Activated CD8-positive, alpha-beta memory T cell treated with anti-CD3 and anti-CD28 coated beads, Interleukin-2, amount 10 ng/mL, durations not matched to agents 7 days and 5 days (primary cell): ENCODE measurements around the gene SLC1A5. TPM values are rescaled to one million over a fixed set of nuclear protein-coding genes. Genes with fewer than 3 reads are reported as not detected.
"Not testable (repeated sequence)": the region's sequence is repeated elsewhere in the genome, so short reads cannot be mapped to it uniquely, and the experiment has no call there.

ENCODE experiments used
- ATAC-seq: fragments of 150-1000 bp; cut with Tn5 transposase; one replicate; pipeline ENCODE4 v1.10.0; 2021; ENCODE audit warnings: moderate library complexity
- CTCF ChIA-PET: fragments of 350-600 bp; sonication (Branson Sonifier 250); formaldehyde crosslinking; loops from one replicate; lab custom pipeline; 2021; ENCODE audit warnings: antibody characterized with exemption; lab: Charles Lee
- DNase-seq: peaks from one replicate; pipeline ENCODE4 v3.0.0-alpha.2; 2020
- H3K27ac Mint-ChIP-seq: one replicate; pipeline ENCODE4 v1.8.0; 2021; ENCODE audit warnings: mild to moderate bottlenecking, mixed read lengths
- H3K27me3 Mint-ChIP-seq: one replicate; pipeline ENCODE4 v1.8.0; 2021; ENCODE audit warnings: mixed read lengths
- H3K36me3 Mint-ChIP-seq: one replicate; pipeline ENCODE4 v1.8.0; 2021; ENCODE audit warnings: mild to moderate bottlenecking, mixed read lengths
- H3K4me1 Mint-ChIP-seq: one replicate; pipeline ENCODE4 v1.8.0; 2021; ENCODE audit warnings: mixed read lengths
- H3K4me3 Mint-ChIP-seq: one replicate; pipeline ENCODE4 v1.8.0; 2021; ENCODE audit warnings: mild to moderate bottlenecking, moderate library complexity, mixed read lengths
- H3K9me3 Mint-ChIP-seq: one replicate; pipeline ENCODE4 v1.8.0; 2022; ENCODE audit warnings: low read depth, mixed read lengths
- total RNA-seq, 2 experiments: library from RNA; stranded (reverse); gene quantifications; one replicate each; pipeline ENCODE4 v1.2.3, GENCODE V29; 2021

The SLC1A5 gene
- total RNA-seq = 100 to 1,000 TPM; 196 to 259 TPM

DNA sequence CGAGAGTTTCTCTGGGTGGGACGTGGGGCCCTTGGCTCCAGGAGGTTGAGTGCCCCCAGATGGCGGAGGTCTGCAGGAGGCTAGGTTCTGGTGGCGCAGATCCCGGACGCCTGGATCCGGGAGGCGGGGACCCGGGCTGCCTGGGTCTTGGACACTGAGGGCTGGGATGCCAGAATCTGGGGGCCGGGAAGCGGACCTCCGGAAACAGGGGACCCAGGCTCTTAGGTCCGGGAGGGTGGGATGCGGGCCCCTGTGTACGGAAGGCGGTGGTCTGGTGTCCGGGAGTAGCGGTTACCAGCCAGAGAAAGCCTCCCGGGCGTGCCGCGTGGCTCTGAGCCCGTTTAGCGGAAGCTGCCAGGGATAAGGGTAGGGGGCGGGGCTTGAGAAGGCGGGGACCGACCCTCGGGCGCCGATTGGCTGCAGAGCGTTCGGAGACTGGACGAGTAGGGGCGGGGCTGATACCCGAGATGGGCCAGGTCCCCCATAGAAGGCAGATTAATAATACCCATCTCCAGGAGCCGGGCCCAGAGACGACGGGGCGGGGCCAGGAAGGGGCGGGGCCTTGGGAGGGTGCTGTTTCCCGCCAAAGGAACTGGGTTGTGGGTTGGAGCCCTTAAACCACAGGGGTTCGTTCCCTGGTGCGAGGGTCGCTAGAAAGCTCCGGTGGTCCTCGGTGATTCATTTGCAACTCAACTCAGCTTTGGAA lies at the start of gene SLC1A5:
Gene SLC1A5, minus strand, starts transcription at position 333 of the 706 bp plus-strand sequence. CDS start 629 bp downstream, outside the sequence.
- H3K4me1 Mint-ChIP-seq = peaks cover 49% of the 10 kb centered on the region
- no peaks in the 10 kb centered on the region for H3K9me3 Mint-ChIP-seq
- H3K36me3 Mint-ChIP-seq = peaks cover 34% of the 10 kb centered on the region
- ATAC-seq (peak; percentile 72), DNase-seq (peak; percentile 99)
- peak within 1 kb of the TSS; percentile 97 for H3K27ac Mint-ChIP-seq
- H3K27me3 Mint-ChIP-seq = no peaks in the 10 kb centered on the region
- peak within 1 kb of the TSS; percentile 90 for H3K4me3 Mint-ChIP-seq
- CTCF ChIA-PET = interaction anchor here (0.9 to 7.2 kb wide), 10 partner anchors 11 to 161 kb away, joined by 3 to 77 read pairs (median 6); no protein-coding TSS in a partner anchor

GRCh38 chr19:46838160-46838559 lies 49.8 kb upstream of the SLC1A5 start:
- peaks cover 3% of the 10 kb centered on the region for H3K4me1 Mint-ChIP-seq
- no peak overlapping the region for H3K27ac Mint-ChIP-seq
- no peaks in the 10 kb centered on the region for H3K9me3 Mint-ChIP-seq
- no peak overlapping the region for H3K4me3 Mint-ChIP-seq
- DNase-seq (no peak), ATAC-seq (no peak)
- CTCF ChIA-PET = interaction anchor here (1.5 to 8.9 kb wide), 3 partner anchors 14 to 153 kb away, joined by 3 to 203 read pairs (median 7); no protein-coding TSS in a partner anchor
- peaks cover 13% of the 10 kb centered on the region for H3K36me3 Mint-ChIP-seq
- no peaks in the 10 kb centered on the region for H3K27me3 Mint-ChIP-seq

- Mint-ChIP-seq H3K36me3 (peaks cover 9% of the 10 kb centered on the region), H3K4me3 (no peak overlapping the region), H3K9me3 (no peaks in the 10 kb centered on the region), H3K27me3 (no peaks in the 10 kb centered on the region), H3K27ac (no peak overlapping the region), H3K4me1 (no peaks in the 10 kb centered on the region)
- CTCF ChIA-PET = interaction anchor here (0.7 to 8.9 kb wide), 3 partner anchors 68 to 156 kb away, joined by 4 to 203 read pairs (median 6); no protein-coding TSS in a partner anchor
- ATAC-seq (no peak), DNase-seq (no peak)
Measured at GRCh38 chr19:46834984-46835383, 46.6 kb upstream of the SLC1A5 start.

- Mint-ChIP-seq H3K36me3 (peaks cover 8% of the 10 kb centered on the region), H3K27ac (no peak overlapping the region), H3K4me3 (no peak overlapping the region), H3K9me3 (no peaks in the 10 kb centered on the region), H3K27me3 (no peaks in the 10 kb centered on the region), H3K4me1 (peaks cover 1% of the 10 kb centered on the region)
- no peak for DNase-seq
- CTCF ChIA-PET = interaction anchor here (0.7 to 8.9 kb wide), 3 partner anchors 67 to 156 kb away, joined by 4 to 203 read pairs (median 6); no protein-coding TSS in a partner anchor
- no peak for ATAC-seq
Measured at GRCh38 chr19:46834121-46834520, 45.7 kb upstream of the SLC1A5 start.

- H3K27me3 Mint-ChIP-seq = no peaks in the 10 kb centered on the region
- peaks cover 1% of the 10 kb centered on the region for H3K36me3 Mint-ChIP-seq
- no peak overlapping the region for H3K27ac Mint-ChIP-seq
- DNase-seq = no peak
- no peak for ATAC-seq
- H3K4me1 Mint-ChIP-seq = peaks cover 4% of the 10 kb centered on the region
- H3K4me3 Mint-ChIP-seq = no peak overlapping the region
- H3K9me3 Mint-ChIP-seq = no peaks in the 10 kb centered on the region
- CTCF ChIA-PET = interaction anchor here (0.7 to 5.8 kb wide), 7 partner anchors 10 to 1315 kb away, joined by 3 to 23 read pairs (median 11); no protein-coding TSS in a partner anchor
Measured at GRCh38 chr19:46830864-46831263, 42.5 kb upstream of the SLC1A5 start.

GRCh38 chr19:46828484-46828883 lies 40.1 kb upstream of the SLC1A5 start:
- ATAC-seq = no peak
- peaks cover 23% of the 10 kb centered on the region for H3K4me1 Mint-ChIP-seq
- H3K4me3 Mint-ChIP-seq = no peak overlapping the region
- CTCF ChIA-PET = interaction anchor here (0.8 to 5.8 kb wide), 6 partner anchors 12 to 75 kb away, joined by 3 to 30 read pairs (median 18); no protein-coding TSS in a partner anchor
- peak; percentile 55 for DNase-seq
- H3K27ac Mint-ChIP-seq = no peak overlapping the region
- no peaks in the 10 kb centered on the region for H3K9me3 Mint-ChIP-seq
- H3K27me3 Mint-ChIP-seq = no peaks in the 10 kb centered on the region
- H3K36me3 Mint-ChIP-seq = no peaks in the 10 kb centered on the region

GRCh38 chr19:46825731-46826055 lies 37.3 kb upstream of the SLC1A5 start:
- Mint-ChIP-seq H3K36me3 (no peaks in the 10 kb centered on the region), H3K4me3 (no peak overlapping the region), H3K9me3 (no peaks in the 10 kb centered on the region), H3K27ac (peak overlapping the region; percentile 82), H3K27me3 (no peaks in the 10 kb centered on the region), H3K4me1 (peaks cover 43% of the 10 kb centered on the region)
- CTCF ChIA-PET = interaction anchor here (1.4 to 8.9 kb wide), 7 partner anchors 15 to 77 kb away, joined by 6 to 77 read pairs (median 18); partner anchors contain the start of gene SLC1A5
- ATAC-seq (no peak), DNase-seq (no peak)

- no peaks in the 10 kb centered on the region for H3K27me3 Mint-ChIP-seq
- peaks cover 49% of the 10 kb centered on the region for H3K4me1 Mint-ChIP-seq
- no peaks in the 10 kb centered on the region for H3K9me3 Mint-ChIP-seq
- CTCF ChIA-PET = interaction anchor here (0.5 to 8.9 kb wide), 16 partner anchors 10 to 299 kb away, joined by 3 to 77 read pairs (median 4); partner anchors contain the start of gene SLC1A5
- peak overlapping the region; percentile 82 for H3K27ac Mint-ChIP-seq
- no peaks in the 10 kb centered on the region for H3K36me3 Mint-ChIP-seq
- peak overlapping the region; percentile 22 for H3K4me3 Mint-ChIP-seq
- ATAC-seq = peak; percentile 54
- DNase-seq = peak; percentile 57
Measured at GRCh38 chr19:46824890-46825730, 36.7 kb upstream of the SLC1A5 start.

- H3K4me1 Mint-ChIP-seq = peaks cover 57% of the 10 kb centered on the region
- CTCF ChIA-PET = interaction anchor here (0.6 to 8.9 kb wide), 10 partner anchors 11 to 294 kb away, joined by 3 to 77 read pairs (median 14); partner anchors contain the start of genes AP2S1 and SLC1A5
- no peaks in the 10 kb centered on the region for H3K36me3 Mint-ChIP-seq
- no peak overlapping the region for H3K4me3 Mint-ChIP-seq
- no peaks in the 10 kb centered on the region for H3K9me3 Mint-ChIP-seq
- H3K27me3 Mint-ChIP-seq = no peaks in the 10 kb centered on the region
- ATAC-seq (no peak), DNase-seq (no peak)
- H3K27ac Mint-ChIP-seq = no peak overlapping the region
Measured at GRCh38 chr19:46823049-46823448, 34.7 kb upstream of the SLC1A5 start.

DNA sequence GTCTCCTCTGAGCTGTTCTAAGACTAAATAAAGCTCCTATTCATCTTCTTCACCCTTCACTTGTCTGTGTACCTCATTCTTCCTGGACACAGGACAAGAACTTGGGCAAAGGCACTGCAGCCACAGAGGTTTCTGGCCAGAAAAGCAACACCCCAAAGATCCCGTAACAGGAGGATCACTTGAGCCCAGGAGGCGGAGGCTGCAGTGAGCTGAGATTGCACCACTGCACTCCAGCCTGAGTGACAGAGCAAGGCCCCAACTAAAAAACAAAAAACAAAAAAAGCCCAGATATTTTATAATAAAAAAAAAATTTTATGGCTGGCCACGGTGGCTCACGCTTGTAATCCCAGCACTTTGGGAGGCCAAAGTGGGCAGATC lies 34.0 kb upstream of the SLC1A5 start:
- DNase-seq, H3K4me3 Mint-ChIP-seq, H3K9me3 Mint-ChIP-seq, H3K36me3 Mint-ChIP-seq, H3K27me3 Mint-ChIP-seq, ATAC-seq: not testable (repeated sequence)
- peaks cover 57% of the 10 kb centered on the region for H3K4me1 Mint-ChIP-seq
- peak overlapping the region; percentile 83 for H3K27ac Mint-ChIP-seq
- CTCF ChIA-PET = interaction anchor here (1.1 to 8.9 kb wide), 11 partner anchors 11 to 293 kb away, joined by 3 to 77 read pairs (median 11); partner anchors contain the start of genes AP2S1 and SLC1A5

DNA sequence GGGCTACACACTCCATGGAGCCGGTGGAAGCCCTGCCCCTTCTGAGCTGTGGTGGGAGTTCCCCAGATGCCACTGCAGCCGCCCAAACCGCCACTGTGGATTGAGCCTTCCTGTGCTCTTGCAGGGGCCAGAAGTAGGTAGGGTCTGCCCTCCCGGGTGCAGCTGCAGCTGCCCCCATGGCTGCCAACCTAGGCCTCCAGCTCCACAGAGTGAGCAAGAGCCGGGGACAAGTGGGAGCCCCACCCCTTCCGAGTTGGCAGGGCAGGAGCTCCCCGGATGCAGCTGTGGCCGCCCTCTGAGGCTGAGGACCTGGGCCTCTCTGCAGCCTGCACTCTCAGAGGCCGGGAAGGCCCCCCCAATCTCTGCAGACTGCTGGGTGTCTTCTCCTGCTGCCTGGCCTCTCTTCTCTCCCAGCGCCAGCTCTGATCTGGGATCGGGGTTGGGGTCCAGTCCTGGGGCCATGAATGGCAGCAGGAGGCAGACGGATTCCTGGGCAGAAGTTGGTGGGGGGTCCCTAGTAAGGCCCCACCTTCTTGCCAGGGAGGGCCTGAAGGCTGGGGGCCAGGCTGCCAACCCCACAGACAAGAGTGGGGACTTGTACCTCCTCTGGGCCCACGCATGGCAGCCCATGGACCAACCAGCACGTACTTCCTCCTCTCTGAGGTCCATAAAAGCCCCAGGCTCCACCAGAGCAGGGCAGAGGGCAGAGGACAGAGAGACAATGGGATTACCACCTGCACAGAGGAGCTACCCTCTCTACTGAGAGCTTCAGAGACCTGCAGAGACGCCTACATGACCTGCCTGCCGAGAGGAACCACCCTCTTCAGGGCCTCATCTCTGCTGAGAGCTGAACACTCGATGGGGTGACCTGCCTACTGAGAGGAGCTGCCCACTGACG lies 33.4 kb upstream of the SLC1A5 start:
- CTCF ChIA-PET = interaction anchor here (1.0 to 8.9 kb wide), 17 partner anchors 10 to 293 kb away, joined by 3 to 77 read pairs (median 5); partner anchors contain the start of genes AP2S1 and SLC1A5
- peak; percentile 89 for ATAC-seq
- no peaks in the 10 kb centered on the region for H3K27me3 Mint-ChIP-seq
- peaks cover 57% of the 10 kb centered on the region for H3K4me1 Mint-ChIP-seq
- DNase-seq = peak; percentile 85
- peak overlapping the region; percentile 18 for H3K4me3 Mint-ChIP-seq
- no peaks in the 10 kb centered on the region for H3K36me3 Mint-ChIP-seq
- no peaks in the 10 kb centered on the region for H3K9me3 Mint-ChIP-seq
- peak overlapping the region; percentile 83 for H3K27ac Mint-ChIP-seq

DNA sequence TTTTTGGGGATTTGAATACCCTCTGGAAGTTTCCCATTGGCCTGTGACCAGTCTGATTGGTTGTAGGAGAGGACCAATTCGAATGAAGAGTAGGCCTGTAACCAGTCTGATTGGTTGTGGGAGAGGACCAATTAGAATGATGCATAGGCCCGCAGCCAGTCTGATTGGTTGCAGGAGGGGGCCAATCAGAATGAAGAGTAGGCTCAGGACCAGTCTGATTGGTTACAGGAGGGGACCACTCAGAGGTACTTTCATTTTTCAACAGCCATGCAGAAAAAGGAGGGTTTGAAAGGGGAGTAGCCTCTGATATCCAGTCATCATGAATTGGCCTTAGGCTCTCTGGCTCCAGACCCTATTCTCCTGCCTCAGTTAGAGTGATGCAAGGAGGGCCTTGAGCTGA lies 30.4 kb upstream of the SLC1A5 start:
- no peak overlapping the region for H3K4me3 Mint-ChIP-seq
- peak; percentile 16 for ATAC-seq
- peak overlapping the region; percentile 28 for H3K27ac Mint-ChIP-seq

More for the DNA sequence above, 30.4 kb upstream of the SLC1A5 start:
- H3K4me1 Mint-ChIP-seq = peaks cover 38% of the 10 kb centered on the region
- peak; percentile 45 for DNase-seq
- CTCF ChIA-PET = interaction anchor here (8.9 kb wide), 1 partner anchor 32 kb away, joined by 77 read pairs; the partner anchor contains the start of gene SLC1A5
- H3K9me3 Mint-ChIP-seq = no peaks in the 10 kb centered on the region
- H3K27me3 Mint-ChIP-seq = peaks cover 3% of the 10 kb centered on the region
- no peaks in the 10 kb centered on the region for H3K36me3 Mint-ChIP-seq
